DMS 273 (cell line): ENCODE results near the gene DDOST.

Source experiments
- DNase-seq: peaks from one replicate; lab custom pipeline; 2025; ENCODE audit not compliant: unreplicated experiment; lab: John Stamatoyannopoulos, UW

The DDOST gene

DNA sequence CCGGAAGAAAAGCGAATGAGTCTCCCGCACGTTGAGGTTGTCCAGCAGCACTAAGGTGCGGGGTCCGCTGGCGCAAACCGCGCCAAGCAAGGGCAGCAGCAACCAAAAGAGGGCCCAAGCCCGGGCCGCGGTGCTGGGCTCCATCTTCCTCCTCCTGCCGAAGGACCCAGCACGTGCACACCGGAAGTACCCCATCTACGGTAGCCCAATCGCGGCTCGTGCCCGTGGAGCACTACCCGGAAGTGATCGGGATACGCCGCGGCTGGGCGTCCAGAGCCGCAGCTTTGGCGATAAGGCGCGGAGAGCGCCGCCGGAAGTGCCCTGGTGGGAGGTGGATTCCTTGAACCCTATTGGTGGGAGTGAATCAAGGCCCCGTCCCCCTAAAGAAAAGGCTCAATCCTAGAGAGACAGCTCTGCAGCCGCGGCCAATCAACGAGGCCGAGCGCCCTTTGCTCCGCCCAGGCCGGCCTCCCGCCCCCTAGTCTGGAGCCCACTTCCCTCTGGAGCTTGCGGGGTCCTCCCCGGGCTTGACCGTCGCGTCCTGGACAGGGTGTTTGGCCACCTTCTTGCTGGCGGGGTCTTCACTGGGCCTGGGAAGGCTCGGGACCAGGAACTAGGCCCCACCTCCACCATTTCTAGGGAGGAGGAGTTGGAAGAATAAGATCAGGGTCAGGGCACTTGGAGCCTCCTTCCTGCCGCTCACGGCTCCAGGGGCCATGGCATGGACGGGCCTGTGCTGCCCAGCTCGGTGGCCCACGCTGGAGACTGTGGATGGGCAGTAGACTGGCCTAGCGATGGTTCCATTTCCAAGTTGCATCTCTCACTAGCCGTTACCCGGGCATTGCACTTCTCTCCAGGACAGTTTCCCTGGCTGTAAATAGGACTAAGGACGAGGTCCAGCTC is at the start of gene DDOST:
Gene DDOST, minus strand, starts transcription at position 163 of the 903 bp plus-strand sequence. Its CDS starts 19 bp downstream, at position 144.
- peak; percentile 99 for DNase-seq

DNA sequence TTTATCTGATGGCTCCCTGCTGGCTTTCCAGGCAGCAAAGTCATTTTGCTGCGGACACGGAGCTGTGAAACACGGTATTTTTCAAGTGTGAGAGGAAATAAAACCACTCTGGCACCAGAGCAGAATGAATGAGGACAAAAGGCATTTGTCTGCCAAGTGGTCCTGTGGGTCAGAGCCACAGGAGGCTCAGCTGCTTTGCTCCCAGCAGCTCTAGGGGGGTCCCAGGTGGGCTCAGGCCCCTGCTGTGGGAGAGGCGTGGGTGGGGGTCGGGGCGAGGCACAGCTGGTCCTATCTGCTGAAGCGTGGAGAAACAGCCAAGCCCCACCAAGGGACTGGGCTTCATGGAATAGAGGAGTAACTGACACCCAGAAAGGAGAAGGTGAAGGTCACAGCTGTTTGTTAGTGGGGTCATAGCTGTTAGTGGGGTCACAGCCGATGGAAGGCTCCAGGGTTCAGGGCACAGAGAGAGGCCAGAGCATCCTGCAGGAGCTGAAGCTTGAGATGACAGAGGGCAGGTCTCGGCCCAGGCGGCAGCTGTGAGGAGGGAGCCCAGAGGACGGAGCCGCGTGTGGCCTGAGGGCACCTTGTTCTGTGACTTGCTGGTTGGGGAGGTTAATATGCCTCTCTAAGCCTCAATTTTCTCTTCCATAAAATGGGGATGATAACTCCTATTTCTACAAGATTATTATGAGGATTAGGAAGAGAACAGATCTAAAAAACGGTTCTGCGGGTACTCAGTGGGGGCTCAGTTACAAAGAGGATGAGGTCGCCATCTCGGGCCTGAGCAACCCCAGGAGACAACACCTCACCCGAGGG is 49.5 kb upstream of the DDOST start:
- DNase-seq = no peak

DNA sequence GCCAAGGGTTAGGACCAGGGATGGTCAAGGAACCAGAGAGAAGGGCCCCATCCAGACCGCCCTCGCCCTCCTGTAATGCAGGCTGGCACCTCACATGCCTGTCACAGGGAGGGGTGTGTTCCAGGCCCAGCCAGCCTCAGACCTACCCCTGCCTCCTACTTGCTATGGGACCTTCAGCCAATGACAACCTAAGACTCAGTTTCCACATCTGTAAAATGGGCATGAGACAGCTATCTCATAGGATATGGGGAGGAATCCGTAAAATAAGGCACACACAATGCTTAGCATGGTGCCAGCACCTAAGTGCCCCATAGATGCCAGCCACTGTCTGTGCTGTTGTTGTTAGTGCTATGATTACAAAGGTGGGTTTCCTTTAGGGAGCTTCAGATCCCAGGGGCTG is 48.7 kb upstream of the DDOST start:
- DNase-seq = no peak

DNA sequence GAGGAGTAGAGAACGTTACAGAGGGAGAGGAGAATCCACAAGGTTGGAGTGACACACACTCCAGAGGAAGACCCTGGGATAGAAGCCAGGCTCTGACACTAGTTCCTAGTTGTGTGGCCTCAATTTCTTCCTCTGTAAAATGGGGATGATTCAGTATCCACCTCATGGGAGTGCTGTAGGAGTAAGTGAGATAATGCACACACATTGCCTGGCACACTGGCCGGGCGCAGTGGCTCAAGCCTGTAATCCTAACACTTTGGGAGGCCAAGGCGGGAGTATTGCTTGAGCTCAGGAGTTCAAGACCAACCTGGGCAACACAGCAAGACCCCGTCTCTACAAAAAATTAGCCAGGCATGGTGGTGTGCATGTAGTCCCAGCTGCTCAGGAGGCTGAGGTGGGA is 47.7 kb upstream of the DDOST start:
- DNase-seq = no peak

- DNase-seq = no peak
Observed at GRCh38 chr1:20708057-20708456, 46.9 kb upstream of the DDOST start.

DNA sequence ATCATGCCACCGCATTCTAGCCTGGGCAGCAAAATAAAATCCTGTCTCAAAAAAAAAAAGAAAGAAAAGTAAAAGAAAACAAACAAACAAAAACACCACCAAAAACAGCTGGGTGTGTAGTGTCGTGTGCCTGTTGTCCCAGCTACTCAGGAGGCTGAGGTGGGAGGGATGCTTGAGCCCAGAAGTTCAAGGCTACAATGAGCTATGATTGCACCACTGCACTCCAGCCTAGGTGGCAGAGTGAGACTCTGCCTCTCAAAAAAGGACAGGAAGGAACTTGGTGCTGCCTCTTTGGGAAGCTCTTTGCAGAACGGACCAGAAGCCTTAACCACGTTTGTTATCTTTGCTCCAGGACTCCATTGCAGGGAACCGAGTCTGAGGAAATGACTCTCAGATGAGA is 45.7 kb upstream of the DDOST start:
- DNase-seq = no peak

GRCh38 chr1:20705203-20705755 is 44.1 kb upstream of the DDOST start:
- DNase-seq = peak; percentile 59

GRCh38 chr1:20704390-20705202 is 43.4 kb upstream of the DDOST start:
- no peak for DNase-seq

DNA sequence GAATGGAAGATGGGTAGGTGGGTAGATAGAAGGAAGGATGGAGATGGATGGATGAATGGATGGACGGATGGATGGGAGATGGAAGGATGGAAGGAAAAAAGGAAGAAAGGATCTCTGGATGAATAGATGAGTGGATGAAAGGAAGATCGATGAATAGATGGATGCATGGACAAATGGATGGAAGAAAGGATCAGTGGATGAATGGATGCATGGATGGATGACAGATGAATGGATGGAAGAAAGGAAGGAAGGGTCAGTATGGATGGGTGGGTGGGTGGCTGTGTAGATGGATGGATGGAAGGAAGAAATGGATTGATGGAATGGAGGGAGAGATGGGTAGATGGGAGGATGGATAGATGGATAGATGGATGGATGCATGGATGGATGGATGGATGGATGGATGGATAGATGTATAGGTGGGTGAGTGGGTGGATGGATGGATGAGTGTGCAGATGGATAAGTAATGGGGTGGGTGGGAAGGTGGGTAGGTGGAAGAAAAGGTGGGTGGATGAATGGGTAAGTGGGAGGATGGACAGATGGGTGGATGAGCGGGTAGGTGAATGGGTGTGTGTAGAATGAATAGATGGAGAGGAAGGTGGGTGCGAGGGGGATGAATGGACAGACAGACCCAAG is 42.1 kb upstream of the DDOST start:
- no peak for DNase-seq

- DNase-seq = peak; percentile 44
Observed at GRCh38 chr1:20702416-20702815, 41.2 kb upstream of the DDOST start.

DNA sequence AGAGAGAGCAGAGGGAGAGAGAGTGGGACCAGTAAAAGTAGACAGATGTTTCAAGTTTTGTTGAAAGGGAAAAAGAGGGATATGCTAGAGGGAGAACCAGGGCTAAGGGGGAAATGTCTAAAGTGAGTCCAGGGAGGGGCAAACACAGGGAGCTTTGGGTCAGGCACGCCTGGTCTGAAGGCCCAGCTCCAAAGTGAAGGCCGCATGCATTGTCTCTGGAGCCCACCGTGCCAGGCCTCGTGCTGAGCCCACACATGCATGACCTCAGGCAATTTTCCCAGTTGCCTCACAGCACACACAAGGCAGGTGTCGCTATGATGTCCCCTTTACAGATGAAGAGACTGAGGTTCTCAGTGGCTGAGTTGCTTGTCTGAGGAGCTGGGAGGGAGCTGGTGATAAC is 40.7 kb upstream of the DDOST start:
- no peak for DNase-seq

DNA sequence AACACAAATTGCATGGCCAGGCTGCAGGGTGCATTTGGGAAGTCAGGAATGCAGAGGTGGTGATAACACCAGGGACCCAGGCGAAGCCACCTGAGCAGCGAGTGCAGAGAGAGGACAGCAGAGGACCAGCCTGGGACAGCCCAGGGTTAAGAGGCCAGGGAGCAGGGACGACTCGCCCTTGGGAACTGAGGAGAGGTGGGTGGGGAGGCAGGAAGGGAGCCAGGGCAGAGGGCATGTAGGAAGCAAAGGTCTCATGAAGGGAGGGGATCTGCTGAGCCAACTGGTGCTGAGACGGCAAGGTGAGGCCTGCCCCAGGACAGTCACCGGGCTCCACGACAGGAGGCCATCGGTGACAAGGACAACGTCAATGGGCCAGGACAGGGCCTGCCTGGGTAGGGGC is 40.3 kb upstream of the DDOST start:
- no peak for DNase-seq

DNA sequence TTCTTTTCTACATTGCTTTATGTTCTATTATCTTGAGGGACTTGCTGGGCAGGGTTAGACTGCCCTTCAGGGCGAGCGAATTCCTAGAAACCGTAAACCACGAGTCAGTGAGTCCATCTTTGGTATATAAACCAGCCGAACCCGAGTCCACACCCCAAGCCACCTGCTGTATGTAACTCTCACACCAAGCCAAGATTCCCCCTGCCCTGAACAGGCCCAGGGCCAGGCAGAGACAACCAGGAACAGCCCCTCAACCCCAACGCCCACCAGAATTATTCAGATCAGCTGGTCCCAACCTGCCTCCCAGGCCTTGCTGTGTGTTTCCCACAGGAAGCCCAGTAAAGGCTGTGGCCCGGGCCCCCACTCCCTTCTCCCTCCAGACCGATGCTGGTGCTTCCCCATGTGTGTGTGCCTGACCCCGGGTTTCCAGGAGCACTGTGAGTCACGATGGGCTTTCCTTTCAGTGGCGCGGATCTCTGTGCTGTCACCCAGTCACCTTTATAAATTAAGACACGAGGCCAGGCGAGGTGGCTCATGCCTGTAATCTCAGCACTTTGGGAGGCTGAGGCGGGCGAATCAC is 39.6 kb upstream of the DDOST start:
- no peak for DNase-seq

- DNase-seq = no peak
Observed at GRCh38 chr1:20699558-20699957, 38.4 kb upstream of the DDOST start.

DNA sequence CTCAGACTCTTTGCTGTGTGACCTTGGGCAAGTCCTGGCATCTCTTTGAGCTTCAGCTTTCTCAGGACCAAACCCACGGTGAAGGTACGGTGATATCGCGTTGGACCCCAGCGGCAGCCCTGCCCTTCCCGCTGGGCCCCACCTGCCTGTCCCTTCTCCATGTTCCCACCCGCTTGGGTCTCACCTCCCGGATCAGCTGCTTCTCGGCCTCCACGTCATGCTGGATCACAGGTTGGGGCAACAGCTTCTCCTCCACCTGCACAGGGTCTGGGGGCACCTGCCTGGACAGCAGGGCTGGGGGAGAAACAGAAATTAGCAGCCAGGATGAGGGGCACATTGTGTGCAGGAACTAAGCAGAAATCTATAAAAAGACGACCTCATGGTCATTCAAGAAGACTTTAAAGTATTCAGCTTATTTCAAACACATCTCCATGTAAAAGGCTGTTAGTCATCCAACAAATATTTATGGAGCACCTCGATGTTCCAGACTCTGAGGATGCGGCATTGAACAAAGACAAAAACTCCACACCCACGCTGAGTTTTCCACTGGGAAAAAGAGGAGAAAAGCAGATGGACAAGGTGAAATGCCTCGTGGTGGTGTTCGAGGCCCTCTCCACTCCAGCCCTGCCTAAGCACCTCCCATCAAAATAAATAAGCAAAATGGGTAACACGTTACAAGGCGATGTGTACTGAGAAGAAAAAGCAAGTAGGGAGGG is 37.2 kb upstream of the DDOST start:
- no peak for DNase-seq

GRCh38 chr1:20697563-20697962 is 36.4 kb upstream of the DDOST start:
- no peak for DNase-seq

DNA sequence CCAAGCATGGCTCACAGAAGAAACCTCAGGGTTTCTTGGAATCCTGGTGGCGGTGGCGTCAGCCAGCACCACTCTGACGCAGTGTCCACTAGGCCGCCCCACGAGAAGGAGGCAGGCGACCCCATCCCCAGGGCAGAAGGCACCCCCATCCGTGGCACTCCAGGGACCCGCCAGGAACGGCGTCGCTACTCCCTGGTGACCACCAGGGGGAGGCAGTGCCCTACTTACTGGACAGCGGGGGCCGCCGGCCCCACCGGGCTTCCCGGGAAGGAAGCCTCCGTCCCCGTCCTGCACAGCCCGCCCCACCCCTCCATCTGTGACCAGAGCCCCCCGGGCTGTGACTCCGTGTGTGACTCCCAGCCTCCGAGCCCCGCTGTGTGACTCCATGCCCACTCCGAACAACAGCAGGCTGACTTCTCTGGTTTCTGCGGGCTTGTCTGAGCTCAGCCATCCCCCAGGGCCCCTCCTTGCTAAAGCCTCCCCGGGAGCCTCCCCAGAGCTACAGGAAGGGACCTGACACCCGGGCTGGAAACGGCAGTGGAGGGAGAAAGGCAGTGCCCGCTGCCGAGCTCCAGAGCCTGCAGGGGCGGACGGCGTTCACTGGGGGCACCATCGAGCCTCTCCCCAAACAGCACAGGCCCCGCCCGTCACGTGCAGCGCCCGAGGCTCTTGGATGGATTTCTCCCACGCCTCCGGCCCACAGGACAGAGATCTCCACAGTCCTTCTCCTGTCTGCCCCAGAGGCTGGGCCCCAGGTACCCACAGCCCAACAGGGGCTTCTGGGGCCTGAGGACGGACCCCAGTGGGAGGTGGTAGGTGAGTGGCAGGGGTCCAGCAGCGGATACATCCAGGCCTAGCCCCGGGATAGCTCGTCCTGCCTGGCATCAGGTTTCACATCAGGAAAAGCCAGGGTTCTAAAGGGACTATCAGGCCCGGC is 35.5 kb upstream of the DDOST start:
- peak; percentile 97 for DNase-seq

- no peak for DNase-seq
Observed at GRCh38 chr1:20695515-20695914, 34.3 kb upstream of the DDOST start.
